A172 (cell line): Measurements from ENCODE around the gene AMDHD1. TPM values are rescaled to one million over a fixed set of nuclear protein-coding genes. Genes with fewer than 3 reads are reported as not detected.

Experiments
- DNase-seq: peaks from one replicate; pipeline ENCODE4 v3.0.0-alpha.2; 2015; ENCODE audit warnings: low spot score
- total RNA-seq: library from RNA; depleted of rRNA; stranded (reverse); fragments of >200 nt; shearing (Covaris generic); gene quantifications from 2 replicates; pipeline ENCODE4 v1.2.3, GENCODE V29; 2014; rRNA removed

The AMDHD1 gene
- total RNA-seq, 1 experiment from 2014 or later: 0.65 TPM

GRCh38 chr12:95995238-95996031 lies 52.3 kb downstream of the AMDHD1 start:
- DNase-seq: no peak

- no peak for DNase-seq
Observed at GRCh38 chr12:95996034-95996658, 53.0 kb downstream of the AMDHD1 start, which contains the start of gene HAL. HAL (minus strand) TSS chr12:95996344; CDS start chr12:95995910, 434 bp downstream.

GRCh38 chr12:95997276-95997675 lies 54.1 kb downstream of the AMDHD1 start:
- no peak for DNase-seq

GRCh38 chr12:95997911-95998510 lies 54.9 kb downstream of the AMDHD1 start:
- DNase-seq: no peak

- DNase-seq: peak; percentile 60
Observed at GRCh38 chr12:95998611-95999286, 55.6 kb downstream of the AMDHD1 start.

- no peak for DNase-seq
Observed at GRCh38 chr12:95999484-95999883, 56.4 kb downstream of the AMDHD1 start.

- DNase-seq: no peak
Observed at GRCh38 chr12:96000858-96001257, 57.7 kb downstream of the AMDHD1 start.

GRCh38 chr12:96006727-96007126 lies 63.6 kb downstream of the AMDHD1 start:
- DNase-seq: no peak

- DNase-seq: no peak
Observed at GRCh38 chr12:96007729-96008128, 64.6 kb downstream of the AMDHD1 start.

- no peak for DNase-seq
Observed at GRCh38 chr12:96014943-96015599, 71.9 kb downstream of the AMDHD1 start.

- peak; percentile 28 for DNase-seq
Observed at GRCh38 chr12:96015672-96016071, 72.5 kb downstream of the AMDHD1 start.

Other genes with a start within 250 kb of the AMDHD1 start
- 9.9 and 14.1 TPM in 2 replicates for gene NTN4, start 152.6 kb upstream of the AMDHD1 start, total RNA-seq
- 34.3 and 54.8 TPM in 2 replicates for gene SNRPF, start 84.4 kb upstream of the AMDHD1 start, total RNA-seq
- gene CCDC38, start 717 bp upstream of the AMDHD1 start, total RNA-seq: 0.07 TPM in 1 of 2 replicates, not detected in the other
- gene HAL, start 53.0 kb downstream of the AMDHD1 start, total RNA-seq: not detected in 2 replicates
- gene LTA4H, start 92.3 kb downstream of the AMDHD1 start, total RNA-seq: 87.0 and 92.3 TPM in 2 replicates